CD14-positive monocyte (primary cell): ENCODE measurements around the gene AGPAT2. TPM values are rescaled to one million over a fixed set of nuclear protein-coding genes. Genes with fewer than 3 reads are reported as not detected.

Experiments
- DNase-seq, 3 donors: peaks; one replicate each; pipeline ENCODE4 v3.0.0-alpha.2; 2011 to 2022
- H2AFZ ChIP-seq: 2 replicates; pipeline ENCODE4 v1.6.0; 2012; ENCODE audit warnings: mild to moderate bottlenecking, low read depth, low read length, inconsistent platforms; ENCODE audit not compliant: insufficient read depth, poor library complexity, severe bottlenecking
- H3K27ac ChIP-seq, 2 donors: 1 replicate in 1 of 2; 2 replicates in 1 of 2; pipeline ENCODE4 v1.5.1; 2012 to 2013; ENCODE audit warnings: low read length in 2 of 2, control low read depth in 1 of 2, inconsistent platforms in 1 of 2, low read depth in 1 of 2, mild to moderate bottlenecking in 1 of 2
- H3K27me3 ChIP-seq, 2 donors: one replicate each; pipeline versions ENCODE4 v1.6.0 to v1.6.1; 2011 to 2013; ENCODE audit warnings: low read length in 2 of 2; ENCODE audit not compliant: control insufficient read depth in 2 of 2, insufficient read depth in 2 of 2
- H3K36me3 ChIP-seq, 2 donors: replicated peaks in 1 of 2; 1 replicate in 1 of 2; 2 replicates in 1 of 2; pipeline versions ENCODE4 v1.5.1 to v1.6.1; 2012 to 2013; ENCODE audit warnings: low read length in 2 of 2, control low read depth in 1 of 2, inconsistent platforms in 1 of 2, mild to moderate bottlenecking in 1 of 2; ENCODE audit not compliant: insufficient read depth in 2 of 2, control insufficient read depth in 1 of 2
- H3K4me1 ChIP-seq, 2 donors: 1 replicate in 1 of 2; 2 replicates in 1 of 2; pipeline versions ENCODE4 v1.5.1 to v1.6.1; 2012 to 2013; ENCODE audit warnings: low read length in 2 of 2, control low read depth in 1 of 2, inconsistent platforms in 1 of 2, mild to moderate bottlenecking in 1 of 2, moderate library complexity in 1 of 2; ENCODE audit not compliant: insufficient read depth in 2 of 2, control insufficient read depth in 1 of 2
- H3K4me2 ChIP-seq: replicated peaks from 2 replicates; pipeline ENCODE3; 2012; ENCODE audit warnings: low read length, moderate library complexity, mild to moderate bottlenecking; ENCODE audit not compliant: poor library complexity, severe bottlenecking; ENCODE audit errors: extremely low read depth
- H3K4me3 ChIP-seq, 3 experiments: fragments of 200-600 bp in 1 of 3; sonication (generic) in 1 of 3; replicated peaks in 1 of 3; 1 replicate in 2 of 3; 2 replicates in 1 of 3; pipeline ENCODE4 v1.5.1; 2011 to 2013; ENCODE audit warnings: low read length in 3 of 3, mild to moderate bottlenecking in 3 of 3, control low read depth in 2 of 3, low read depth in 2 of 3, inconsistent platforms in 1 of 3, moderate library complexity in 1 of 3
- H3K79me2 ChIP-seq: 2 replicates; pipeline ENCODE4 v1.6.0; 2012; ENCODE audit warnings: mild to moderate bottlenecking, control low read depth, inconsistent platforms, low read length, moderate library complexity; ENCODE audit not compliant: insufficient read depth
- H3K9ac ChIP-seq: 2 replicates; pipeline ENCODE4 v1.6.0; 2017; ENCODE audit warnings: low read length, mild to moderate bottlenecking; ENCODE audit not compliant: insufficient read depth, poor library complexity, severe bottlenecking
- H3K9me3 ChIP-seq, 2 donors: replicated peaks in 1 of 2; 1 replicate in 1 of 2; 2 replicates in 1 of 2; pipeline versions ENCODE4 v1.5.1 to v1.6.1; 2012 to 2013; ENCODE audit warnings: low read length in 2 of 2, control low read depth in 1 of 2; ENCODE audit not compliant: control insufficient read depth in 1 of 2, insufficient read depth in 1 of 2
- H4K20me1 ChIP-seq: 2 replicates; pipeline ENCODE4 v1.6.0; 2012; ENCODE audit warnings: mild to moderate bottlenecking, low read length, control low read depth, moderate library complexity; ENCODE audit not compliant: insufficient read depth
- H3K27ac Mint-ChIP-seq, 7 donors: one replicate each; pipeline ENCODE4 v1.8.0; 2020; ENCODE audit warnings: mild to moderate bottlenecking in 7 of 7, mixed read lengths in 7 of 7, moderate library complexity in 6 of 7, inconsistent platforms in 2 of 7
- H3K27me3 Mint-ChIP-seq, 3 donors: one replicate each; pipeline ENCODE4 v1.8.0; 2021 to 2022; ENCODE audit warnings: low read depth in 3 of 3, mild to moderate bottlenecking in 3 of 3, mixed read lengths in 3 of 3, moderate library complexity in 3 of 3, inconsistent platforms in 1 of 3
- H3K36me3 Mint-ChIP-seq, 2 donors: one replicate each; pipeline ENCODE4 v1.8.0; 2020; ENCODE audit warnings: mixed read lengths in 2 of 2, inconsistent platforms in 1 of 2, mild to moderate bottlenecking in 1 of 2
- H3K4me1 Mint-ChIP-seq: one replicate; pipeline ENCODE4 v1.8.0; 2020; ENCODE audit warnings: mild to moderate bottlenecking, mixed read lengths
- H3K4me3 Mint-ChIP-seq, 2 donors: one replicate each; pipeline ENCODE4 v1.8.0; 2020; ENCODE audit warnings: mild to moderate bottlenecking in 2 of 2, mixed read lengths in 2 of 2, moderate library complexity in 1 of 2
- H3K9me3 Mint-ChIP-seq, 7 donors: one replicate each; pipeline ENCODE4 v1.8.0; 2020 to 2022; ENCODE audit warnings: mixed read lengths in 7 of 7, mild to moderate bottlenecking in 6 of 7, moderate library complexity in 6 of 7, inconsistent platforms in 2 of 7
- CTCF ChIP-seq: fragments of 200-600 bp; IDR thresholded peaks from one replicate; pipeline ENCODE4 v1.8.0; 2022; ENCODE audit warnings: antibody characterized with exemption, mild to moderate bottlenecking
- WGBS: methylation state at CpG from one replicate; pipeline ENCODE4 v1.1.5; 2013; ENCODE audit warnings: missing lambda C conversion rate; ENCODE audit not compliant: insufficient coverage; 5-methylcytosine and 5-hydroxymethylcytosine counted together
- intact Hi-C, 2 donors: fragments of 100-400 bp; cut with micrococcal nuclease; formaldehyde crosslinking; loops; one replicate each; pipeline versions ENCODE4 v1.15.0 to v1.15.1; 2023
- polyA plus RNA-seq, 3 donors: library from polyadenylated mRNA; depleted of rRNA in 1 of 3; unstranded in 2 of 3; stranded (reverse) in 1 of 3; fragments of 300-500 nt in 2 of 3; fragments of >200 nt in 1 of 3; fragmentation: Illumina TruSeq in 2 of 3; gene quantifications; 1 replicate in 2 of 3; 2 replicates in 1 of 3; pipeline ENCODE4 v1.2.3, GENCODE V29; 2012 to 2021

AGPAT2 gene
- polyA plus RNA-seq, 3 donors: 80.1 to 139 (median 116) TPM

- H3K9ac ChIP-seq: no peak overlapping the region
Observed at GRCh38 chr9:136690104-136690805, 3.0 kb upstream of the AGPAT2 start.

GRCh38 chr9:136689108-136689460, 1.8 kb upstream of the AGPAT2 start:
- intact Hi-C loops: loop anchor here (5.0 kb wide), 2 partner anchors 38 to 202 kb away; no protein-coding TSS in a partner anchor
- Histone ChIP-seq H3K79me2 (peaks cover 27% of the 10 kb centered on the region), H3K36me3 (peaks cover 0 to 4% of the 10 kb centered on the region in 2 donors), H2AFZ (no peak overlapping the region), H3K4me1 (peaks cover 31 to 40% of the 10 kb centered on the region in 2 donors), H4K20me1 (peaks cover 23% of the 10 kb centered on the region), H3K27ac (no peak overlapping the region), H3K9me3 (no peaks in the 10 kb centered on the region), H3K4me2 (no peak overlapping the region), H3K4me3 (no peak overlapping the region), H3K27me3 (no peaks in the 10 kb centered on the region), H3K9ac (no peak overlapping the region)
- Mint-ChIP-seq H3K27me3 (peaks cover 0 to 4% (median 2%) of the 10 kb centered on the region in 3 donors), H3K27ac (peak overlapping the region in 2 of 7 donors; percentile 40 to 66), H3K9me3 (peaks cover 0 to 3% (median 0%) of the 10 kb centered on the region in 7 donors), H3K36me3 (no peaks in the 10 kb centered on the region), H3K4me1 (peaks cover 30% of the 10 kb centered on the region), H3K4me3 (no peak overlapping the region)
- 87% methylated on average over 5 of the region's 7 CpGs for WGBS
- DNase-seq: no peak
- TF ChIP-seq CTCF: no peak

More at GRCh38 chr9:136690104-136690805, 3.0 kb upstream of the AGPAT2 start:
- H2AFZ ChIP-seq: no peak overlapping the region
- H3K4me2 ChIP-seq: no peak overlapping the region
- peaks cover 11% of the 10 kb centered on the region for H4K20me1 ChIP-seq
- no peak for TF ChIP-seq CTCF
- H3K79me2 ChIP-seq: peaks cover 16% of the 10 kb centered on the region
- no peak overlapping the region for H3K4me3 ChIP-seq
- no peaks in the 10 kb centered on the region for H3K9me3 ChIP-seq
- H3K36me3 ChIP-seq: no peaks in the 10 kb centered on the region
- intact Hi-C loops: no loop called here
- Mint-ChIP-seq H3K4me3 (no peak overlapping the region), H3K9me3 (peaks cover 0 to 3% (median 0%) of the 10 kb centered on the region in 7 donors), H3K36me3 (no peaks in the 10 kb centered on the region), H3K27me3 (peaks cover 2 to 4% (median 3%) of the 10 kb centered on the region in 3 donors), H3K27ac (peak overlapping the region in 1 of 7 donors; percentile 53), H3K4me1 (peaks cover 23% of the 10 kb centered on the region)
- peaks cover 32 to 38% of the 10 kb centered on the region in 2 donors for H3K4me1 ChIP-seq
- no peak overlapping the region for H3K27ac ChIP-seq
- 98% methylated on average over 25 of the region's 25 CpGs for WGBS
- H3K27me3 ChIP-seq: no peaks in the 10 kb centered on the region
- DNase-seq: no peak
